Right lobe of liver (tissue), 4 donors: ENCODE results near the gene GRK6.

Experiments
- POLR2A ChIP-seq: fragments of 450-650 bp; IDR thresholded peaks from one replicate; pipeline ENCODE4 v1.6.1; 2017; ENCODE audit warnings: antibody characterized with exemption, mild to moderate bottlenecking
- TF ChIP-seq, protein P1 (sequence below), 4 donors: fragments of 200-600 bp in 3 of 4; fragments of 450-650 bp in 1 of 4; IDR thresholded peaks; one replicate each; pipeline versions ENCODE4 v1.5.1 to v1.8.0; 2016 to 2022; ENCODE audit warnings: antibody characterized with exemption in 4 of 4, mild to moderate bottlenecking in 2 of 4
- donor health status: DM: no; HTN: no; CAD: no.
- donor health status: DM: no; HTN: no; CAD: no.
- donor health status: DM: no; HTN: yes; CAD: no.

GRCh38 chr5:177410575-177410974 lies 15.9 kb upstream of the GRK6 start:
- no peak for TF ChIP-seq POLR2A
- TF ChIP-seq, protein P1, sequence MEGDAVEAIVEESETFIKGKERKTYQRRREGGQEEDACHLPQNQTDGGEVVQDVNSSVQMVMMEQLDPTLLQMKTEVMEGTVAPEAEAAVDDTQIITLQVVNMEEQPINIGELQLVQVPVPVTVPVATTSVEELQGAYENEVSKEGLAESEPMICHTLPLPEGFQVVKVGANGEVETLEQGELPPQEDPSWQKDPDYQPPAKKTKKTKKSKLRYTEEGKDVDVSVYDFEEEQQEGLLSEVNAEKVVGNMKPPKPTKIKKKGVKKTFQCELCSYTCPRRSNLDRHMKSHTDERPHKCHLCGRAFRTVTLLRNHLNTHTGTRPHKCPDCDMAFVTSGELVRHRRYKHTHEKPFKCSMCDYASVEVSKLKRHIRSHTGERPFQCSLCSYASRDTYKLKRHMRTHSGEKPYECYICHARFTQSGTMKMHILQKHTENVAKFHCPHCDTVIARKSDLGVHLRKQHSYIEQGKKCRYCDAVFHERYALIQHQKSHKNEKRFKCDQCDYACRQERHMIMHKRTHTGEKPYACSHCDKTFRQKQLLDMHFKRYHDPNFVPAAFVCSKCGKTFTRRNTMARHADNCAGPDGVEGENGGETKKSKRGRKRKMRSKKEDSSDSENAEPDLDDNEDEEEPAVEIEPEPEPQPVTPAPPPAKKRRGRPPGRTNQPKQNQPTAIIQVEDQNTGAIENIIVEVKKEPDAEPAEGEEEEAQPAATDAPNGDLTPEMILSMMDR (IDR thresholded peaks at IDR 0.05): no peak
